K562 (cell line): ENCODE data around the gene EXOC3L1.

Experiments
- IRF1 ChIP-seq: sonication (generic); formaldehyde crosslinking; IDR thresholded peaks from 2 replicates; pipeline ENCODE4 v1.8.0; 2022; ENCODE audit warnings: missing genetic modification reagents, mild to moderate bottlenecking, borderline replicate concordance
- SMARCA5 ChIP-seq: fragments of 450-650 bp; IDR thresholded peaks from 2 replicates; pipeline ENCODE4 v1.6.1; 2016

DNA sequence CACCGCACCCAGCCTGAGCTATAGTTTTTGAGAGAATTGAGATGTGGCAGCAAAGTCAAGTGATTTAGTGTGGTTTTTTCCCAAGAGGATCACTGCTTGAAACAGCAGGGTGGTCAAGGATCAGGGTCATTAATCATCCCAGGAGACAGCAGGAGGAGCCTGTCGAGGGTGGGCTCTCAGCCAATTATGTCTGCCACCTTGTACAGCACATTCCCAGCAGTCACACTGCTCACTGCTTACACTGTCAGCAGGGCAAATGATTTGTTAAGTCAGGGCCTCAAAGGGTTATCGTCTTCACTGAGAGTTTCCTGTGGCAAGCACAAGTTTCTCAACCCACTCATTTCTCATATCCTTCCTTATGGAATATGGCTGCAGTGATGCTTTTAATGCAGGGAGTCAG lies 52.3 kb downstream of the EXOC3L1 start:
- no peak for TF ChIP-seq SMARCA5
- no peak for TF ChIP-seq IRF1 (CRISPR knock-in tag)
